ENCODE measurements around the gene DEDD.

DEDD gene

DNA sequence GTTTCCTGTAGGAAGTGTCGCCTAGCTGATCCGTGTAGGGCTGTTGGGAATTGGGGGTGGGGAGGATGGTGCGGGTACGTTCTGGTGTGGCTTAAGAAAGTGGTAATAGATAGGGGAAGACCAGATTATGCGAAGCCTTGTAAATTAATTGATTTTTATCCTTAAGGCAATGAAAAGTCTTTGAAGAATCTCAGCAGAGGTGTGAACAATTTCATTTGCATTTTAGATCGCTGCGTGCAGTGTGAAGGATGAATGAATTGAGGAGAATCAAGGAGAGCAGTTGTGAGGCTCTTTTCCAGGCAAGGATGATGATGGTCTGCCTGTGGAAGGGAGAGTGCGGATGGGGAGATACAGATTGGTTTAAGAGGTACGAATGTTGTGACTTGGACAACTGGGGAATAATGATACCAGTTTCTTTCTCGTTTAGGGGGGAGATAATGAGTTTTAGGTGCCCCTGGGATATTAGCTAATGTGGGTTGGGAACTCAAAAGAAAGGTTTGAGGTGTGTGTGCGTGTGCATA lies 813 bp upstream of the DEDD start:
- no peaks in the 10 kb centered on the region for H3K9me3 ChIP-seq (ENCODE audit: insufficient read depth, low read length, severe bottlenecking)
- no peaks in the 10 kb centered on the region for H3K27me3 ChIP-seq (ENCODE audit: insufficient read depth, low read length, poor library complexity)
- TF ChIP-seq EZH2 (IDR thresholded peaks at IDR 0.05; ENCODE audit: borderline replicate concordance, low read depth, low read length, severe bottlenecking) = no peak
- TF ChIP-seq, protein P1, sequence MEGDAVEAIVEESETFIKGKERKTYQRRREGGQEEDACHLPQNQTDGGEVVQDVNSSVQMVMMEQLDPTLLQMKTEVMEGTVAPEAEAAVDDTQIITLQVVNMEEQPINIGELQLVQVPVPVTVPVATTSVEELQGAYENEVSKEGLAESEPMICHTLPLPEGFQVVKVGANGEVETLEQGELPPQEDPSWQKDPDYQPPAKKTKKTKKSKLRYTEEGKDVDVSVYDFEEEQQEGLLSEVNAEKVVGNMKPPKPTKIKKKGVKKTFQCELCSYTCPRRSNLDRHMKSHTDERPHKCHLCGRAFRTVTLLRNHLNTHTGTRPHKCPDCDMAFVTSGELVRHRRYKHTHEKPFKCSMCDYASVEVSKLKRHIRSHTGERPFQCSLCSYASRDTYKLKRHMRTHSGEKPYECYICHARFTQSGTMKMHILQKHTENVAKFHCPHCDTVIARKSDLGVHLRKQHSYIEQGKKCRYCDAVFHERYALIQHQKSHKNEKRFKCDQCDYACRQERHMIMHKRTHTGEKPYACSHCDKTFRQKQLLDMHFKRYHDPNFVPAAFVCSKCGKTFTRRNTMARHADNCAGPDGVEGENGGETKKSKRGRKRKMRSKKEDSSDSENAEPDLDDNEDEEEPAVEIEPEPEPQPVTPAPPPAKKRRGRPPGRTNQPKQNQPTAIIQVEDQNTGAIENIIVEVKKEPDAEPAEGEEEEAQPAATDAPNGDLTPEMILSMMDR (IDR thresholded peaks at IDR 0.05; ENCODE audit: borderline replicate concordance, extremely low read depth, low read length, poor library complexity, severe bottlenecking) = no peak
- peak overlapping the region; percentile 69 for H3K4me2 ChIP-seq (ENCODE audit: insufficient read depth, low read length)
- peaks cover 43% of the 10 kb centered on the region for H3K4me1 ChIP-seq (ENCODE audit: insufficient read depth, low read length)
- no peak for DNase-seq
- no peaks in the 10 kb centered on the region for H4K20me1 ChIP-seq (ENCODE audit: insufficient read depth, low read length)
- peak overlapping the region; percentile 97 for H2AFZ ChIP-seq (ENCODE audit: low read depth, low read length)
- peak; percentile 20 for ATAC-seq (ENCODE audit: insufficient read depth, low read depth)
- peaks cover 24% of the 10 kb centered on the region for H3K36me3 ChIP-seq (ENCODE audit: insufficient read depth, low read length)
- H3K79me2 ChIP-seq (ENCODE audit: insufficient read depth, low read length) = peaks cover 69% of the 10 kb centered on the region
- H3K4me3 ChIP-seq (ENCODE audit: low read depth in 1 of 2, low read length in 2 of 2) = peak overlapping the region; percentile 64 to 77
- H3K27ac ChIP-seq (ENCODE audit: low read length) = peak overlapping the region; percentile 93
- H3K9ac ChIP-seq (ENCODE audit: low read depth, low read length) = peak overlapping the region; percentile 82

DNA sequence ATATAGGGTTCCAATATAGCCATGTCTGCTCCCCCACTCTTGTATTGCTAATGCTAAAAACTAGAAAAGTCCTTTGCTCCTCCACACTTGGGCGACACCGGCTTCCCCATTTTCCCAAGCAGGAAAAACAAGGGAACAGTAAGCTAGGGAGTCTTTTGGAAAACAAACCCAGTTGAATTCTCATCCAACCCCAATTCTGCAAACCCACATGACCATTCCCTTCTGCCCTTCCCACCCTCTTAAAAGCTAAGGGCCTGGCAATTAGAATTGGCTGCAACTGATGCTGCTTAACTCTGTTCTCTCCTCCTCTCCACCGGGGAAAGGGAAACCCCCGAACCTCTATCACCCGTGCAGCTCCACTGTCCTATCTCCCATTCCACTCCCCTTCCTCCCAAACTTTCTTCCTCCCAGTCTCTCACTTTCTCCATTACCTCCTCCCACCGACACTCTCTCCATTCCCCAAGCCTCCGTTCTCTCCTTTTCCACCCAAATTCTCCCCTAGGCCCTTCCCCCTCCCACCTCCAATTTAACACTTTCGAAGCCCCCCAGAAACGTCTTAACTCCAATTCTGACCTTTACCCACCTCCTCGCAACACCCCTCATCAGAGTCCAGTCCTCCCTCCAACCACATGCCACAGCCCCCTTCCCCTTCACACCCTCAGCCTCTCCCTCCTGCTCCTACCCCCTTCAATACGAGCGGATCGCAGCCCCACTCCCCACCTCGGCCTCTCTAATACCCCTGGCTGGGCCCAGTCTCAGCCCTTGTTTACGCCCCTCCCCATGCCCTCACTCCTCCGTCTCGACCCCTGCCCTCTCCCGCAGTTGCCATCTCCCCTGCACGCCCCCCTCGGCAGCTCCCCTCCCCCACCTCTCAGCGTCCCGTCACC lies 701 bp downstream of the DEDD start:
- H3K4me2 ChIP-seq (ENCODE audit: insufficient read depth, low read length) = peak overlapping the region; percentile 69
- peaks cover 84% of the 10 kb centered on the region for H3K79me2 ChIP-seq (ENCODE audit: insufficient read depth, low read length)
- peak overlapping the region; percentile 64 to 77 for H3K4me3 ChIP-seq (ENCODE audit: low read depth in 1 of 2, low read length in 2 of 2)
- H3K9ac ChIP-seq (ENCODE audit: low read depth, low read length) = peak overlapping the region; percentile 82
- TF ChIP-seq, protein P1 (IDR thresholded peaks at IDR 0.05; ENCODE audit: borderline replicate concordance, extremely low read depth, low read length, poor library complexity, severe bottlenecking) = no peak
- TF ChIP-seq EZH2 (IDR thresholded peaks at IDR 0.05; ENCODE audit: borderline replicate concordance, low read depth, low read length, severe bottlenecking) = no peak
- peak overlapping the region; percentile 93 for H3K27ac ChIP-seq (ENCODE audit: low read length)
- no peaks in the 10 kb centered on the region for H3K9me3 ChIP-seq (ENCODE audit: insufficient read depth, low read length, severe bottlenecking)
- H3K36me3 ChIP-seq (ENCODE audit: insufficient read depth, low read length) = peaks cover 39% of the 10 kb centered on the region
- H3K27me3 ChIP-seq (ENCODE audit: insufficient read depth, low read length, poor library complexity) = no peaks in the 10 kb centered on the region
- H4K20me1 ChIP-seq (ENCODE audit: insufficient read depth, low read length) = no peaks in the 10 kb centered on the region
- peak overlapping the region; percentile 97 for H2AFZ ChIP-seq (ENCODE audit: low read depth, low read length)
- H3K4me1 ChIP-seq (ENCODE audit: insufficient read depth, low read length) = peaks cover 50% of the 10 kb centered on the region
- ATAC-seq (ENCODE audit: insufficient read depth, low read depth) (peak; percentile 34; the same call in 2 of the 3 replicates), DNase-seq (no peak)

DNA sequence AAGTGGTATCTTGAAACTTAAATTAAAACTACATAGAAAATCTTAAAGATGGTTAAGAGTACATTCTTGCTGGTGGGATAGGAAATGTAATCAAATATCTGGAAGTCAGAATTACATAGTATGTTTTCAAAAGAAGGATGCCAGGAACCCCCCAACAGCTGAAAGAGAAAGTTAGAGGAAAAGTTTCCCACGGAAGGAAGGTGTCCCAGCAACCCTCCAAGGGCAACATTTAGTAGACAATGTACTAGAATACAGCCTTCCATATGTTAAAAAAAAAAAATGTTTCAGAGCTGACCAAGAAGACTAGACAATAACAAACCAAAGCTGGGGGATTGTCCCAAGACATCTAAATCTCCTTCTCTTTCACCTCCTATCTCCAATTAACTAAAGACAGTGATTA lies 2.2 kb downstream of the DEDD start:
- ATAC-seq (ENCODE audit: insufficient read depth, low read depth) (no peak), DNase-seq (no peak)
- Histone ChIP-seq H3K9me3 (ENCODE audit: insufficient read depth, low read length, severe bottlenecking) (no peaks in the 10 kb centered on the region), H3K27ac (ENCODE audit: low read length) (no peak overlapping the region), H3K4me1 (ENCODE audit: insufficient read depth, low read length) (peaks cover 50% of the 10 kb centered on the region), H2AFZ (ENCODE audit: low read depth, low read length) (no peak overlapping the region), H3K4me2 (ENCODE audit: insufficient read depth, low read length) (peak overlapping the region; percentile 69; the same call in 1 of the 2 replicates), H3K9ac (ENCODE audit: low read depth, low read length) (no peak overlapping the region; the same call in 1 of the 2 replicates), H3K36me3 (ENCODE audit: insufficient read depth, low read length) (peaks cover 44% of the 10 kb centered on the region), H3K79me2 (ENCODE audit: insufficient read depth, low read length) (peaks cover 93% of the 10 kb centered on the region), H3K4me3 (ENCODE audit: low read depth in 1 of 2, low read length in 2 of 2) (no peak overlapping the region), H4K20me1 (ENCODE audit: insufficient read depth, low read length) (no peaks in the 10 kb centered on the region), H3K27me3 (ENCODE audit: insufficient read depth, low read length, poor library complexity) (no peaks in the 10 kb centered on the region)
- no peak for TF ChIP-seq EZH2 (IDR thresholded peaks at IDR 0.05; ENCODE audit: borderline replicate concordance, low read depth, low read length, severe bottlenecking)
- TF ChIP-seq, protein P1 (IDR thresholded peaks at IDR 0.05; ENCODE audit: borderline replicate concordance, extremely low read depth, low read length, poor library complexity, severe bottlenecking) = no peak
